Natural killer cell (primary cell): ENCODE data around the gene AP1M2. TPM values are rescaled to one million over a fixed set of nuclear protein-coding genes. Genes with fewer than 3 reads are reported as not detected.
A peak's percentile ranks its signal among the peaks of the same experiment; 100 is the strongest.

ENCODE experiments used
- ATAC-seq, 3 donors: fragments of 150-1000 bp in 2 of 3; fragments of 200-7000 bp in 1 of 3; cut with Tn5 transposase; 1 replicate in 1 of 3; 2 replicates in 2 of 3; pipeline ENCODE4 v1.10.0; 2021; ENCODE audit warnings: mild to moderate bottlenecking in 2 of 3, moderate library complexity in 2 of 3
- DNase-seq, 2 donors: peaks; one replicate each; pipeline versions ENCODE4 v3.0.0 to v3.0.0-alpha.2; 2013 to 2021; ENCODE audit warnings: mixed read lengths in 1 of 2
- H3K27ac ChIP-seq: one replicate; pipeline ENCODE4 v1.5.1; 2013; ENCODE audit warnings: mild to moderate bottlenecking, low read length
- H3K27me3 ChIP-seq: one replicate; pipeline ENCODE4 v1.6.1; 2013; ENCODE audit warnings: low read length; ENCODE audit not compliant: control insufficient read depth, insufficient read depth
- H3K36me3 ChIP-seq: one replicate; pipeline ENCODE4 v1.6.1; 2013; ENCODE audit warnings: low read length; ENCODE audit not compliant: control insufficient read depth, insufficient read depth
- H3K4me1 ChIP-seq: one replicate; pipeline ENCODE4 v1.6.1; 2013; ENCODE audit warnings: low read length; ENCODE audit not compliant: control insufficient read depth, insufficient read depth
- H3K4me3 ChIP-seq: one replicate; pipeline ENCODE4 v1.5.1; 2013; ENCODE audit warnings: low read length
- H3K9me3 ChIP-seq: one replicate; pipeline ENCODE4 v1.6.1; 2013; ENCODE audit warnings: low read length; ENCODE audit not compliant: control insufficient read depth, insufficient read depth
- H3K27ac Mint-ChIP-seq, 2 donors: one replicate each; pipeline ENCODE4 v1.8.0; 2022; ENCODE audit warnings: mild to moderate bottlenecking in 2 of 2, mixed read lengths in 2 of 2, moderate library complexity in 1 of 2
- H3K27me3 Mint-ChIP-seq, 2 donors: one replicate each; pipeline ENCODE4 v1.8.0; 2022; ENCODE audit warnings: low read depth in 2 of 2, mixed read lengths in 2 of 2
- H3K36me3 Mint-ChIP-seq: one replicate; pipeline ENCODE4 v1.8.0; 2022; ENCODE audit warnings: mixed read lengths
- H3K4me1 Mint-ChIP-seq, 2 donors: one replicate each; pipeline ENCODE4 v1.8.0; 2022; ENCODE audit warnings: mixed read lengths in 2 of 2
- H3K4me3 Mint-ChIP-seq: one replicate; pipeline ENCODE4 v1.8.0; 2022; ENCODE audit warnings: mild to moderate bottlenecking, moderate library complexity, mixed read lengths
- H3K9me3 Mint-ChIP-seq, 2 donors: one replicate each; pipeline ENCODE4 v1.8.0; 2022; ENCODE audit warnings: mixed read lengths in 2 of 2
- WGBS: methylation state at CpG from one replicate; pipeline ENCODE4 v1.1.7; 2013; ENCODE audit warnings: missing lambda C conversion rate; ENCODE audit not compliant: insufficient coverage; 5-methylcytosine and 5-hydroxymethylcytosine counted together
- intact Hi-C: fragments of 100-400 bp; cut with micrococcal nuclease; formaldehyde crosslinking; loops from one replicate; pipeline ENCODE4 v1.14.2; 2022
- total RNA-seq, 4 donors: library from RNA; stranded (reverse); fragments of 120-200 nt in 1 of 4; gene quantifications; one replicate each; pipeline versions ENCODE4 v1.2.3 to v1.2.4, GENCODE V29; 2013 to 2022
- TF ChIP-seq, protein P1 (sequence below): fragments of 200-600 bp; IDR thresholded peaks from one replicate; pipeline ENCODE4 v1.8.0; 2022; ENCODE audit warnings: antibody characterized with exemption

The AP1M2 gene
- total RNA-seq, 3 donors from 2014 or later (not counting 1 experiment from before 2014, with no cell fraction given): 1.3 TPM; not detected in 2

DNA sequence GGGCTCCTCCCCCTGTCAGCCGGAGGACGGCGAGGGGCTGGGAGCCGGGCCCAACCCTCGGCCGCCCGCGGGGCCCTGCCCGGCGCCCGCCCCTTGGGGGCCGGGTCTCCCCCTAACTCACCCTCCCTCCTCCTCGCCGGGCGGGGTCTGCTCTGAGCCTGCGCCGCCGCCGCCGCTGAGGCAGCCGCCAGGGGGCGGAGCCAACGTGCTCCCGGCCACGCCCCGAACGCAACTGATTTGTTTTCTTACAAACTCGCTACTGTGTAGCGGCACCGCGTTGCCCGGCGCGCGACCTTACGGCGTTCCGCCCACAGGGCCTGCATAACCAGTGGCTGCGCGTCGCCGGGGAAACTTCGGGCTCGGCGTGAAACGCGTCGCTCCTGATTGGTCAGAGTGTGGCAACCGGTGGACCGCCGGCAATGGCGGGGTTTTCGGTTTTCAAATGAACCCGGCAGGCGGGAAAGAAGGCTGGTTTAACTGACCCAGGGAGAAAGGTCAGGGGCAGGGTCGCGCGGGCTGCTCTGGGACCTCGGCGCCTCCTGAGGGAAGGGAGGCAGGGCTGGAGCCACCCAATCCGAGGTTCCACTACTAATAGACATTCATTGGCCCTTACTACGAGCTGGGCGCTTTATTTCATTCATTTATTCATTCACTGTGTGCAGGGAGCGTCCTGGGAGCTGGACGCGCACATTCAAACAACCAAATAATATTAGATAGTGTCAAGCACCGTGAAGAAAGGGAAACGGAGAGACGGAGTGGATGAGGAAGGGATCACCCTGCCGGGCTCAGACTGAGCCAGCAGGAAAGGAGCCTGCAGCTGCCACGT is 18.1 kb downstream of the AP1M2 start, which contains the start of gene CDKN2D:
CDKN2D (minus strand) TSS at position 154 of the 826 bp plus-strand sequence. CDS start 326 bp downstream, outside the sequence.
- Mint-ChIP-seq H3K4me3 (peak within 1 kb of the TSS; percentile 96), H3K4me1 (peaks cover 53 to 60% of the 10 kb centered on the region in 2 donors), H3K9me3 (no peaks in the 10 kb centered on the region), H3K36me3 (no peaks in the 10 kb centered on the region), H3K27ac (peak within 1 kb of the TSS; percentile 93 to 100), H3K27me3 (no peaks in the 10 kb centered on the region)
- Histone ChIP-seq H3K4me1 (peaks cover 48% of the 10 kb centered on the region), H3K36me3 (peaks cover 5% of the 10 kb centered on the region), H3K27me3 (no peaks in the 10 kb centered on the region), H3K4me3 (peak within 1 kb of the TSS; percentile 99), H3K9me3 (no peaks in the 10 kb centered on the region), H3K27ac (peak within 1 kb of the TSS; percentile 93)
- DNase-seq (peak; percentile 100), ATAC-seq (peak; percentile 68 to 88 (median 71))
- TF ChIP-seq, protein P1, sequence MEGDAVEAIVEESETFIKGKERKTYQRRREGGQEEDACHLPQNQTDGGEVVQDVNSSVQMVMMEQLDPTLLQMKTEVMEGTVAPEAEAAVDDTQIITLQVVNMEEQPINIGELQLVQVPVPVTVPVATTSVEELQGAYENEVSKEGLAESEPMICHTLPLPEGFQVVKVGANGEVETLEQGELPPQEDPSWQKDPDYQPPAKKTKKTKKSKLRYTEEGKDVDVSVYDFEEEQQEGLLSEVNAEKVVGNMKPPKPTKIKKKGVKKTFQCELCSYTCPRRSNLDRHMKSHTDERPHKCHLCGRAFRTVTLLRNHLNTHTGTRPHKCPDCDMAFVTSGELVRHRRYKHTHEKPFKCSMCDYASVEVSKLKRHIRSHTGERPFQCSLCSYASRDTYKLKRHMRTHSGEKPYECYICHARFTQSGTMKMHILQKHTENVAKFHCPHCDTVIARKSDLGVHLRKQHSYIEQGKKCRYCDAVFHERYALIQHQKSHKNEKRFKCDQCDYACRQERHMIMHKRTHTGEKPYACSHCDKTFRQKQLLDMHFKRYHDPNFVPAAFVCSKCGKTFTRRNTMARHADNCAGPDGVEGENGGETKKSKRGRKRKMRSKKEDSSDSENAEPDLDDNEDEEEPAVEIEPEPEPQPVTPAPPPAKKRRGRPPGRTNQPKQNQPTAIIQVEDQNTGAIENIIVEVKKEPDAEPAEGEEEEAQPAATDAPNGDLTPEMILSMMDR: no peak
- WGBS: 0% methylated on average over 68 of the region's 71 CpGs
- intact Hi-C loops: loop anchor here (5.0 kb wide), 2 partner anchors 83 to 137 kb away; partner anchors contain the start of gene ILF3

DNA sequence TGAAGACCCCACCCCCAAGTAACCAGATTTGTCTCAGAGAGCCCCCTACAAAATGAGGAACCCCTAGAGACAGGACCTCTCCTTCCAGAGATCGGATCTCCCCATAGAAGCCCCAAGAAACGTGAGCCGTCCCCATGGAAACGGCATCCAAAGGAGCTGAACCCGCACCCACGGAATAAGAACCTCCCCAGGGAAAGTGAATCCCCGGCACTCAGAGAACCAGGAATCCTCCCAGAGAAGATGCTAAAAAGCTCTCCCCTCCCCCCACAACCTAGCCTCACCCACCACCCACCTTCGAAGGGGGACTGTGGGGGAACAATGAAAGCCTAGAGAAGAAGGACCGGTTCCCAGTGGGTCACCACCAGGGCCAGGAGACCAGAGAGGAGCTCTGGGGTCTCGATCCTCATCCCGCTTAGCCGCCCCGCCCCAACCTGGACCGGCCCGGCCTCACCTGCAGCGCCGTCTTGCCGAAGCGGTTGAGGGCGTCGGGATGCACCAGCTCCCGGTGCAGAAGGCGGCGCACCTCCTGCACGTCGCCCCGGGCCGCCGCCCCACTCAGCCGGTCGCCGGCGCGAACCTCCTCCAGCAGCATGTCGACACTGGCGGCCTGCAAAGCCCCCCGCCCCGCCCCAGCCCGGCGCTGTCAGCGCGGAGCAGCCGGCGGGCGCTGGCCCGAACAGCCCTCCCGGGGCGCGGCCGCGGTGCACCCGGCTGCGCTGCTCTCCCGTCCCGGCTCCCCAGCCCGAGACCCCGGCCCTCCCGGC is 18.9 kb downstream of the AP1M2 start:
- Histone ChIP-seq H3K36me3 (peaks cover 5% of the 10 kb centered on the region), H3K9me3 (no peaks in the 10 kb centered on the region), H3K27ac (peak overlapping the region; percentile 93), H3K27me3 (no peaks in the 10 kb centered on the region), H3K4me3 (peak overlapping the region; percentile 99), H3K4me1 (peaks cover 48% of the 10 kb centered on the region)
- Mint-ChIP-seq H3K36me3 (no peaks in the 10 kb centered on the region), H3K9me3 (no peaks in the 10 kb centered on the region), H3K4me3 (peak overlapping the region; percentile 96), H3K27ac (peak overlapping the region; percentile 93 to 100), H3K27me3 (no peaks in the 10 kb centered on the region), H3K4me1 (peaks cover 53 to 60% of the 10 kb centered on the region in 2 donors)
- peak in 1 of 2 donors; percentile 80 for DNase-seq
- peak; percentile 6 to 10 (median 7) for ATAC-seq
- WGBS: under 1% methylated on average over 58 of the region's 58 CpGs
- intact Hi-C loops: loop anchor here (5.0 kb wide), 2 partner anchors 84 to 136 kb away; partner anchors contain the start of gene ILF3
- TF ChIP-seq, protein P1: no peak

DNA sequence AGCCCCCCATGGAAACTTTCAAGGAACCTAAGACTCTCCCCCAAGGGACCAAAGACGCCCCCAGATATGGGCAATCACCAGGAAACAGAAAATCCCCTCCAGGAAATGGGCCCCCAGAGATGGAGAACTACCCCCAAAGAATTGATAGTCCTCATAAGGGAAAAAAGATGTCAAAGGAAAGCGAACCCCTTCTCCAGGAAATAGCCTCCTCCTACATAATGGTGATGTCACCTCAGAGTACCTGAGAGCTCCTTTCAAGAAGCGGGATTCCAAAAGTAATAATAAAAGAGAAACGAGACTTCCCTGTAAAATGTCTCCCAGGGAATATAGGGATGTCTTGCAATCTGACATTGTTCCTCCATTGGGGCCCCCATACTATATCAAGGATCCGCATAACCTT is 19.5 kb downstream of the AP1M2 start:
- H3K4me1 Mint-ChIP-seq: peaks cover 53 to 60% of the 10 kb centered on the region in 2 donors
- Histone ChIP-seq H3K4me1 (peaks cover 48% of the 10 kb centered on the region), H3K27ac (peak overlapping the region; percentile 93), H3K4me3 (peak overlapping the region; percentile 99), H3K36me3 (peaks cover 6% of the 10 kb centered on the region), H3K9me3 (no peaks in the 10 kb centered on the region), H3K27me3 (no peaks in the 10 kb centered on the region)
- H3K27me3 Mint-ChIP-seq: no peaks in the 10 kb centered on the region
- WGBS: 4% methylated on average over 2 of the region's 5 CpGs
- TF ChIP-seq, protein P1: no peak
- peak overlapping the region; percentile 96 for H3K4me3 Mint-ChIP-seq
- peak overlapping the region; percentile 93 to 100 for H3K27ac Mint-ChIP-seq
- DNase-seq (peak in 1 of 2 donors; percentile 53), ATAC-seq (no peak)
- no peaks in the 10 kb centered on the region for H3K36me3 Mint-ChIP-seq
- intact Hi-C loops: loop anchor here (2.0 to 5.0 kb wide), 6 partner anchors 35 to 229 kb away; partner anchors contain the start of genes ILF3 and KEAP1
- no peaks in the 10 kb centered on the region for H3K9me3 Mint-ChIP-seq
